HFF-Myc (cell line): Measurements from ENCODE around the gene ZCCHC14.
"Not testable (repeated sequence)": the region's sequence is repeated elsewhere in the genome, so short reads cannot be mapped to it uniquely, and the experiment has no call there.

Source experiments
- DNase-seq: peaks from one replicate; pipeline ENCODE4 v3.0.0-alpha.2; 2011; ENCODE audit warnings: low read depth; ENCODE audit errors: extremely low read depth
- H3K4me3 ChIP-seq: replicated peaks from 2 replicates; pipeline ENCODE4 v1.5.1; 2011; ENCODE audit warnings: low read depth, mild to moderate bottlenecking, control low read depth, low read length
- CTCF ChIP-seq: IDR thresholded peaks from 2 replicates; pipeline ENCODE4 v1.5.1; 2012; ENCODE audit warnings: mild to moderate bottlenecking, low read depth, low read length, control low read depth; ENCODE audit errors: missing control alignments

ZCCHC14 gene

GRCh38 chr16:87383505-87384161 is 109.2 kb downstream of the ZCCHC14 start, which contains the start of gene FBXO31:
FBXO31 (minus strand) TSS chr16:87383776; CDS start chr16:87383744, 32 bp downstream.
- DNase-seq: peak; percentile 75
- no peak for TF ChIP-seq CTCF
- peak within 1 kb of the TSS; percentile 74 for H3K4me3 ChIP-seq

- TF ChIP-seq CTCF: no peak
- no peak for DNase-seq
- H3K4me3 ChIP-seq: peak overlapping the region; percentile 74
Observed at GRCh38 chr16:87382023-87382785, 110.6 kb downstream of the ZCCHC14 start.

- no peak for TF ChIP-seq CTCF
- H3K4me3 ChIP-seq: peak overlapping the region; percentile 74
- no peak for DNase-seq
Observed at GRCh38 chr16:87380881-87381280, 111.9 kb downstream of the ZCCHC14 start.

GRCh38 chr16:87380403-87380802 is 112.4 kb downstream of the ZCCHC14 start:
- no peak for DNase-seq
- TF ChIP-seq CTCF: no peak
- H3K4me3 ChIP-seq: no peak overlapping the region; the same call in 1 of the 2 replicates

- not testable (repeated sequence) for DNase-seq
Observed at GRCh38 chr16:87379312-87379752, 113.5 kb downstream of the ZCCHC14 start.

GRCh38 chr16:87376660-87377059 is 116.2 kb downstream of the ZCCHC14 start:
- no peak for TF ChIP-seq CTCF
- DNase-seq: no peak
- H3K4me3 ChIP-seq: no peak overlapping the region

More at GRCh38 chr16:87379312-87379752, 113.5 kb downstream of the ZCCHC14 start:
- not testable (repeated sequence) for H3K4me3 ChIP-seq

- TF ChIP-seq CTCF: no peak
- H3K4me3 ChIP-seq: no peak overlapping the region
- DNase-seq: no peak
Observed at GRCh38 chr16:87375426-87376135, 117.2 kb downstream of the ZCCHC14 start.
